Osteoblast (primary cell): Measurements from ENCODE around the gene ARHGAP10. TPM values are rescaled to one million over a fixed set of nuclear protein-coding genes. Genes with fewer than 3 reads are reported as not detected.
A peak's percentile ranks its signal among the peaks of the same experiment; 100 is the strongest.

Source experiments
- DNase-seq: peaks from one replicate; pipeline ENCODE4 v3.0.0; 2011; ENCODE audit warnings: low spot score, mixed read lengths; ENCODE audit not compliant: insufficient read length; ENCODE audit errors: missing footprints
- H2AFZ ChIP-seq: 2 replicates; pipeline ENCODE4 v1.6.0; 2011; ENCODE audit warnings: mild to moderate bottlenecking, low read length
- H3K27ac ChIP-seq: 2 replicates; pipeline ENCODE4 v1.5.1; 2011; ENCODE audit warnings: mild to moderate bottlenecking, low read depth, low read length, moderate library complexity
- H3K27me3 ChIP-seq: 2 replicates; pipeline ENCODE4 v1.6.0; 2012; ENCODE audit warnings: mild to moderate bottlenecking, control low read depth, inconsistent platforms, low read length, moderate library complexity; ENCODE audit not compliant: insufficient read depth
- H3K36me3 ChIP-seq: 2 replicates; pipeline ENCODE4 v1.5.1; 2011; ENCODE audit warnings: mild to moderate bottlenecking, low read length, control low read depth, moderate library complexity; ENCODE audit not compliant: insufficient read depth
- H3K4me1 ChIP-seq: 2 replicates; pipeline ENCODE4 v1.5.1; 2011; ENCODE audit warnings: mild to moderate bottlenecking, low read length, control low read depth, moderate library complexity; ENCODE audit not compliant: insufficient read depth
- H3K4me2 ChIP-seq: 2 replicates; pipeline ENCODE4 v1.6.0; 2011; ENCODE audit warnings: mild to moderate bottlenecking, low read length; ENCODE audit not compliant: insufficient read depth
- H3K4me3 ChIP-seq: fragments of 200-600 bp; sonication (generic); 3 replicates; pipeline ENCODE4 v1.5.1; 2012; ENCODE audit warnings: mild to moderate bottlenecking, low read length, inconsistent platforms; ENCODE audit not compliant: insufficient read depth
- H3K79me2 ChIP-seq: 2 replicates; pipeline ENCODE4 v1.6.0; 2012; ENCODE audit warnings: mild to moderate bottlenecking, low read length, control low read depth, inconsistent platforms; ENCODE audit not compliant: insufficient read depth
- H3K9me3 ChIP-seq: 2 replicates; pipeline ENCODE4 v1.5.1; 2011; ENCODE audit warnings: low read depth, low read length, control low read depth
- H4K20me1 ChIP-seq: 2 replicates; pipeline ENCODE4 v1.6.0; 2012; ENCODE audit warnings: mild to moderate bottlenecking, low read length, control low read depth; ENCODE audit not compliant: insufficient read depth
- CTCF ChIP-seq: IDR thresholded peaks from 2 replicates; pipeline ENCODE4 v1.5.1; 2011; ENCODE audit warnings: mild to moderate bottlenecking, low read depth, low read length, moderate library complexity; ENCODE audit errors: extremely low read depth
- total RNA-seq: library from RNA; depleted of rRNA; stranded (reverse); fragments of >200 nt; gene quantifications from 2 replicates; pipeline ENCODE4 v1.2.3, GENCODE V29; 2012

The ARHGAP10 gene
- total RNA-seq, 1 donor = 31.5 TPM

GRCh38 chr4:148004228-148004857 lies 272.5 kb downstream of the ARHGAP10 start:
- Histone ChIP-seq H3K79me2 (peaks cover 3% of the 10 kb centered on the region), H3K4me2 (peak overlapping the region; percentile 17), H3K4me3 (no peak overlapping the region), H3K9me3 (no peaks in the 10 kb centered on the region), H3K27me3 (no peaks in the 10 kb centered on the region), H3K27ac (peak overlapping the region; percentile 40), H3K4me1 (peaks cover 23% of the 10 kb centered on the region), H2AFZ (peak overlapping the region; percentile 36), H3K36me3 (no peaks in the 10 kb centered on the region), H4K20me1 (peaks cover 9% of the 10 kb centered on the region)
- DNase-seq = no peak
- TF ChIP-seq CTCF = no peak

GRCh38 chr4:148006001-148006400 lies 274.1 kb downstream of the ARHGAP10 start:
- H3K27ac ChIP-seq = no peak overlapping the region
- H3K4me1 ChIP-seq = peaks cover 23% of the 10 kb centered on the region
- DNase-seq = no peak
- peaks cover 6% of the 10 kb centered on the region for H3K79me2 ChIP-seq
- no peaks in the 10 kb centered on the region for H3K9me3 ChIP-seq
- H2AFZ ChIP-seq = no peak overlapping the region
- H4K20me1 ChIP-seq = peaks cover 7% of the 10 kb centered on the region
- no peak overlapping the region for H3K4me2 ChIP-seq
- H3K4me3 ChIP-seq = no peak overlapping the region
- no peaks in the 10 kb centered on the region for H3K27me3 ChIP-seq
- TF ChIP-seq CTCF = no peak
- no peaks in the 10 kb centered on the region for H3K36me3 ChIP-seq

- Histone ChIP-seq H4K20me1 (peaks cover 7% of the 10 kb centered on the region), H3K4me3 (no peak overlapping the region), H3K4me2 (peak overlapping the region; percentile 6), H3K36me3 (no peaks in the 10 kb centered on the region), H3K27ac (peak overlapping the region; percentile 3), H3K9me3 (no peaks in the 10 kb centered on the region), H2AFZ (no peak overlapping the region), H3K4me1 (peaks cover 23% of the 10 kb centered on the region), H3K79me2 (peaks cover 11% of the 10 kb centered on the region), H3K27me3 (no peaks in the 10 kb centered on the region)
- no peak for TF ChIP-seq CTCF
- peak; percentile 87 for DNase-seq
Measured at GRCh38 chr4:148007314-148007760, 275.4 kb downstream of the ARHGAP10 start.

GRCh38 chr4:148007792-148008191 lies 275.9 kb downstream of the ARHGAP10 start:
- no peaks in the 10 kb centered on the region for H3K36me3 ChIP-seq
- no peak for DNase-seq
- H3K4me2 ChIP-seq = peak overlapping the region; percentile 6
- H3K27ac ChIP-seq = peak overlapping the region; percentile 3
- no peaks in the 10 kb centered on the region for H3K9me3 ChIP-seq
- H4K20me1 ChIP-seq = peaks cover 7% of the 10 kb centered on the region
- no peaks in the 10 kb centered on the region for H3K27me3 ChIP-seq
- TF ChIP-seq CTCF = no peak
- H2AFZ ChIP-seq = no peak overlapping the region
- peaks cover 11% of the 10 kb centered on the region for H3K79me2 ChIP-seq
- H3K4me3 ChIP-seq = no peak overlapping the region
- peaks cover 23% of the 10 kb centered on the region for H3K4me1 ChIP-seq
